Ascending aorta (tissue), 2 donors: ENCODE data around the gene FAM169A. TPM values are rescaled to one million over a fixed set of nuclear protein-coding genes. Genes with fewer than 3 reads are reported as not detected.

Source experiments
- DNase-seq, 2 donors: peaks; one replicate each; pipeline ENCODE4 v3.0.0-alpha.2; 2019; ENCODE audit warnings: low spot score in 2 of 2
- H3K27ac ChIP-seq, 2 donors: fragments of 200-600 bp; sonication (generic); one replicate each; pipeline ENCODE4 v1.5.1; 2016 to 2017; ENCODE audit warnings: mild to moderate bottlenecking in 1 of 2
- H3K27me3 ChIP-seq: fragments of 200-600 bp; sonication (generic); one replicate; pipeline ENCODE4 v1.5.1; 2017
- H3K36me3 ChIP-seq, 2 donors: fragments of 200-600 bp; sonication (generic); one replicate each; pipeline ENCODE4 v1.5.1; 2016
- H3K4me1 ChIP-seq, 2 donors: fragments of 200-600 bp; sonication (generic); one replicate each; pipeline ENCODE4 v1.5.1; 2016 to 2017; ENCODE audit warnings: mild to moderate bottlenecking in 1 of 2
- H3K4me3 ChIP-seq, 2 donors: fragments of 200-600 bp; sonication (generic); one replicate each; pipeline ENCODE4 v1.5.1; 2016 to 2017; ENCODE audit warnings: mild to moderate bottlenecking in 1 of 2
- H3K9me3 ChIP-seq, 2 donors: fragments of 200-600 bp; sonication (generic); one replicate each; pipeline ENCODE4 v1.5.1; 2016
- intact Hi-C: fragments of 100-400 bp; cut with DNase I; formaldehyde crosslinking; loops from one replicate; pipeline ENCODE4 v1.15.1; 2023
- total RNA-seq: library from RNA; depleted of rRNA; stranded (reverse); fragments of >200 nt; gene quantifications from one replicate; pipeline ENCODE4 v1.1.0, GENCODE V29; 2016
- TF ChIP-seq, protein P1 (sequence below), 3 experiments: fragments of 200-600 bp in 2 of 3; fragments of 450-650 bp in 1 of 3; sonication (generic) in 2 of 3; IDR thresholded peaks; one replicate each; pipeline ENCODE4 v1.5.1; 2016 to 2019; ENCODE audit warnings: antibody characterized with exemption in 3 of 3, mild to moderate bottlenecking in 1 of 3, moderate library complexity in 1 of 3

FAM169A gene
- total RNA-seq, 1 donor from 2014 or later: not detected

DNA sequence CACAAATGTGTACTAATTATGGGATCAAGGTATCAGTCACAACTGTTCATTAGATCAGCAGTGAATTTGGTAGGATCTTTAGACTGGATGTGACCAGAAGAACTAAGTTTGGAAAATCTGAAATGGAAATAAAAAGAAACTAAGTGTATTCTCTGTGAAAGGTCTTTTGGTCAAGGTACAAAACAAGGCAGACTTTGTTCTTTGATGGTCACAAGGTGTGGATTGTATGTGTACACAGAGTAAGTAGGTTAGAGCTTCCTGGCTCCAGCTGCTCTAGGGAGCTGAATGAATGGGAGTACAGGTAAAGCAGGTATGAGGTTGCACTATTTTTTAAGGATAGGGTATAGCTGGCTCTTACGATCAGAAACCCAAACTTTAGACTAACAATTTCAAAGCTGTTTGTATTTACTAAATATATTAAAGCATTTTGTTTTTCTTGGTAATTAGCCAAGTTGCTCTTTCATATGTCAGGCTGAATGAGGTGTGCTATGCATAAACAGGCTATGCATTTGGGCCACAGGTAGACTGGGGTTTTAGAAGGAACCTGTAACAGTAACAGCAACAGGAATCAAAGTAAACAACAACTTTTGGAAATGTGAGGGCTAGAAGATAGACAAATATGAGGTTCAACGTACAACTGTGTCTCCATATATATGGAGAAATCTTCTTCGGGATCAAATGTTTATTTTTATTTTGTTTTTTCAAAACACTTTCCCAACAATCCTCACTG lies 32.5 kb downstream of the FAM169A start:
- H3K4me3 ChIP-seq: no peak overlapping the region
- no peaks in the 10 kb centered on the region for H3K9me3 ChIP-seq
- no peaks in the 10 kb centered on the region for H3K4me1 ChIP-seq
- H3K27ac ChIP-seq: no peak overlapping the region
- intact Hi-C loops: no loop called here
- no peak for DNase-seq
- no peaks in the 10 kb centered on the region for H3K27me3 ChIP-seq
- TF ChIP-seq, protein P1, sequence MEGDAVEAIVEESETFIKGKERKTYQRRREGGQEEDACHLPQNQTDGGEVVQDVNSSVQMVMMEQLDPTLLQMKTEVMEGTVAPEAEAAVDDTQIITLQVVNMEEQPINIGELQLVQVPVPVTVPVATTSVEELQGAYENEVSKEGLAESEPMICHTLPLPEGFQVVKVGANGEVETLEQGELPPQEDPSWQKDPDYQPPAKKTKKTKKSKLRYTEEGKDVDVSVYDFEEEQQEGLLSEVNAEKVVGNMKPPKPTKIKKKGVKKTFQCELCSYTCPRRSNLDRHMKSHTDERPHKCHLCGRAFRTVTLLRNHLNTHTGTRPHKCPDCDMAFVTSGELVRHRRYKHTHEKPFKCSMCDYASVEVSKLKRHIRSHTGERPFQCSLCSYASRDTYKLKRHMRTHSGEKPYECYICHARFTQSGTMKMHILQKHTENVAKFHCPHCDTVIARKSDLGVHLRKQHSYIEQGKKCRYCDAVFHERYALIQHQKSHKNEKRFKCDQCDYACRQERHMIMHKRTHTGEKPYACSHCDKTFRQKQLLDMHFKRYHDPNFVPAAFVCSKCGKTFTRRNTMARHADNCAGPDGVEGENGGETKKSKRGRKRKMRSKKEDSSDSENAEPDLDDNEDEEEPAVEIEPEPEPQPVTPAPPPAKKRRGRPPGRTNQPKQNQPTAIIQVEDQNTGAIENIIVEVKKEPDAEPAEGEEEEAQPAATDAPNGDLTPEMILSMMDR (IDR thresholded peaks at IDR 0.05): no peak
- H3K36me3 ChIP-seq: no peaks in the 10 kb centered on the region

DNA sequence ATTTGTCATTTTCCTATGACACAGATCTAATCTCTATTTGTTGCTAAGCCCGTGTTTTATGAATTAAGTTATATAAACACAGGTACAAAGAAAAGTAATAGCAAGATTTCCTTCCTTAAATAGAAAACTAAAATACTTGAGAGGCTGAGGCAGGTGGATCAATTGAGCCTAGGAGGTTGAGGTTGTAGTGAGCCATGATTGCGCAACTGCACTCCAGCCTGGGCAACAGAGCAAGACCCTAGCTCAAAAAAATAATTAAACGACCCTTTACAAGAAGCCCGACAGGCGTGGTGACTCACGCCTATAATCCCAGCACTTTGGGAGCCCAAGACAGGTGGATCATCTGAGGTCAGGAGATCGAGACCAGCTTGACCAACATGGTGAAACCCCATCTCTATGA lies 36.8 kb downstream of the FAM169A start:
- no peaks in the 10 kb centered on the region for H3K4me1 ChIP-seq
- H3K27me3 ChIP-seq: no peaks in the 10 kb centered on the region
- H3K36me3 ChIP-seq: no peaks in the 10 kb centered on the region
- intact Hi-C loops: no loop called here
- no peak for DNase-seq
- no peaks in the 10 kb centered on the region for H3K9me3 ChIP-seq
- H3K27ac ChIP-seq: no peak overlapping the region
- TF ChIP-seq, protein P1 (IDR thresholded peaks at IDR 0.05): no peak
- H3K4me3 ChIP-seq: no peak overlapping the region

DNA sequence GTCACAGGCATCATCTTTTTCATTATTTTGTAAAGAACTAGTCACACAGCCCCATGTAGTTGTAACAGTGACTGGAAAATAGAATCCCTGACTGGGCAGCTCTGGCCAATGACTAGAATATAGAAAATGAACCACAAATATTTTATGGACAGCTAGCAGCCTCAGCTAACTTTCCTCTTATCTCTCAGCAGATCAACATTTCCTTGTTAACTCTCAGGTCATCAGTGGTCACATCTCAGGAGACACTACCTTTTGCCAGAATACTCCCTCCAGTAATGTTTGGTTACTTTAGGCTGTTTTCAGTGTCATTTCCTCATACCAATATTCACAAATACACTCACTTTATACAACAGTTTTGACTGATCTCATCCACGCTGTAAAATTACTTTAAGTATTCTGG lies 43.9 kb downstream of the FAM169A start:
- Histone ChIP-seq H3K27ac (no peak overlapping the region), H3K36me3 (no peaks in the 10 kb centered on the region), H3K4me3 (no peak overlapping the region), H3K27me3 (no peaks in the 10 kb centered on the region), H3K4me1 (no peaks in the 10 kb centered on the region), H3K9me3 (no peaks in the 10 kb centered on the region)
- no peak for DNase-seq
- intact Hi-C loops: no loop called here
- TF ChIP-seq, protein P1 (IDR thresholded peaks at IDR 0.05): no peak

DNA sequence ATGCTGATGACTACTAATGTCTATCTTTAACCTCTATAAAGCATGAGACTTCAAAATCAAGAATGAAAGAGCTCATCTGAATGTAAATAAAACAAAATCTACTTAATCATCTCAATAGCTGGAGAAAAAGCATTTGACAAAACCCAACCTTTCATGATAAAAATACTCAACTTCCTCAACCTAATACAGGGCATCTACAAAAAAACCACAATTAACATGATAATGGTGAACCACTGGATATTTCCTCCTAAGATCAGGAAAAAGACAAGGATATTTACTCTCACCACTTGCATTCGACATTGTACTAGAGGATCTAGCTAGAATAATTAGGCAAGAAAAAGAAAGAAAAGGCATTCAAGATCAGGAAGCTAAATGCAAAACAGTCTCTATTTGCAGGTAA lies 49.3 kb downstream of the FAM169A start:
- Histone ChIP-seq H3K4me1 (no peaks in the 10 kb centered on the region), H3K4me3 (no peak overlapping the region), H3K27me3 (no peaks in the 10 kb centered on the region), H3K27ac (no peak overlapping the region), H3K36me3 (no peaks in the 10 kb centered on the region), H3K9me3 (no peaks in the 10 kb centered on the region)
- TF ChIP-seq, protein P1 (IDR thresholded peaks at IDR 0.05): no peak
- no peak for DNase-seq
- intact Hi-C loops: no loop called here

DNA sequence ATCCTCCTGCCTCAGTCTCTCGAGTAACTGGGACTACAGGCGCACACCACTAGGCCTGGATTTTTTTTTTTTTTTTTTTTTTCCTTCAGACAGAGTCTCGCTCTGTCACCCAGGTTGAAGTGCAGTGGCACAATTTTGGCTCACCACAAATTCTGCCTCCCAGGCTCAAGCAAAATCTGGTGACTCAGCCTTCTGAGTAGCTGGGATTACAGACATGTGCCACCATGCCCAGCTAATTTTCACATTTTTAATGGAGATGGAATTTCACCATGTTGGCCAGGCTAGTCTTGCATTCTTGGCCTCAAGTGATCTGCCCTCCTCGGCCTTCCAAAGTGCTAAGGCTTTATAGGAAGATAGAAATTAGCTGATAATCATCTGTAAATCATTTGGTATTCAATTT lies 55.3 kb downstream of the FAM169A start:
- TF ChIP-seq, protein P1 (IDR thresholded peaks at IDR 0.05): no peak
- Histone ChIP-seq H3K4me1 (no peaks in the 10 kb centered on the region), H3K36me3 (no peaks in the 10 kb centered on the region), H3K9me3 (no peaks in the 10 kb centered on the region), H3K27ac (no peak overlapping the region), H3K4me3 (no peak overlapping the region), H3K27me3 (no peaks in the 10 kb centered on the region)
- DNase-seq: no peak
- intact Hi-C loops: no loop called here

DNA sequence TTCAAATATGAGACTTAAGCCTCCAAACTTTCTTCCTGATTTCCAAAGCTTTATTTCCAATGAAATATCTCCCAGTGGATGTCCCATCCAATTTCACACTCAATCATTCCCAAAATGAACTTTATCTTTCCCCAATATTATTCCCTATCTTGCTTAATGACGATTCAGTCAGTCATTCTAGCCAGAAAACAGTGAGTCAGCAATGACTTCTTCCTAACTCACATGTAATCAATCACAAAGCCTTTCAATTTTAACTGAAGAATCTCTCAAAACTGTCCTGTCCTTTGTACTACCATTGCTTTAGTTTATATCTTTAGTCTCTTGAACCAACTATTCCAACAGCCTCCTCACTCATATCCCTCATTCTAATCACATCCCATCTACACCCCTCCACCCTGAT lies 64.2 kb downstream of the FAM169A start:
- DNase-seq: no peak
- TF ChIP-seq, protein P1 (IDR thresholded peaks at IDR 0.05): no peak
- Histone ChIP-seq H3K27me3 (no peaks in the 10 kb centered on the region), H3K4me1 (no peaks in the 10 kb centered on the region), H3K4me3 (no peak overlapping the region), H3K27ac (no peak overlapping the region), H3K36me3 (no peaks in the 10 kb centered on the region), H3K9me3 (no peaks in the 10 kb centered on the region)
- intact Hi-C loops: no loop called here
